Prostate gland (tissue), 2 donors: Measurements from ENCODE around the gene KLK15. TPM values are rescaled to one million over a fixed set of nuclear protein-coding genes. Genes with fewer than 3 reads are reported as not detected.

ENCODE experiments used
- DNase-seq: peaks from one replicate; pipeline ENCODE4 v3.0.0-alpha.2; 2019; ENCODE audit warnings: low spot score
- H3K27ac ChIP-seq, 2 donors: fragments of 200-600 bp; sonication (generic); 2 replicates each; pipeline ENCODE4 v1.5.1; 2017 to 2019
- H3K27me3 ChIP-seq: fragments of 200-600 bp; sonication (generic); replicated peaks from 2 replicates; pipeline ENCODE4 v1.5.1; 2019; ENCODE audit not compliant: insufficient read depth
- H3K36me3 ChIP-seq, 2 donors: fragments of 200-600 bp; sonication (generic); 1 replicate in 1 of 2; 2 replicates in 1 of 2; pipeline versions ENCODE4 v1.5.1 to v1.8.1; 2017 to 2019
- H3K4me1 ChIP-seq: fragments of 200-600 bp; sonication (generic); replicated peaks from 2 replicates; pipeline ENCODE4 v1.5.1; 2019
- H3K4me3 ChIP-seq, 2 donors: fragments of 200-600 bp; sonication (generic); 2 replicates each; pipeline ENCODE4 v1.5.1; 2017 to 2019
- H3K9me3 ChIP-seq: fragments of 200-600 bp; sonication (generic); 2 replicates; pipeline ENCODE4 v1.5.1; 2017
- POLR2A ChIP-seq: fragments of 450-650 bp; IDR thresholded peaks from one replicate; pipeline ENCODE4 v1.6.1; 2016; ENCODE audit warnings: antibody characterized with exemption, mild to moderate bottlenecking
- POLR2AphosphoS5 ChIP-seq: sonication (generic); formaldehyde crosslinking; IDR thresholded peaks from one replicate; pipeline ENCODE4 v1.6.1; 2017; ENCODE audit warnings: antibody characterized with exemption
- WGBS: methylation state at CpG from one replicate; pipeline ENCODE4 v1.1.5; 2018; 5-methylcytosine and 5-hydroxymethylcytosine counted together
- intact Hi-C: fragments of 100-400 bp; cut with DNase I; formaldehyde crosslinking; loops from one replicate; pipeline ENCODE4 v1.14.2; 2022
- total RNA-seq, 2 donors: library from RNA; depleted of rRNA; stranded (reverse); fragments of >200 nt; gene quantifications; one replicate each; pipeline ENCODE4 v1.1.0, GENCODE V29; 2016
- TF ChIP-seq, protein P1 (sequence below), 4 experiments: fragments of 200-600 bp in 2 of 4; fragments of 450-650 bp in 2 of 4; sonication (generic) in 2 of 4; IDR thresholded peaks; 1 replicate in 3 of 4; 2 replicates in 1 of 4; pipeline ENCODE4 v1.5.1; 2016 to 2019; ENCODE audit warnings: antibody characterized with exemption in 4 of 4, mild to moderate bottlenecking in 2 of 4, moderate library complexity in 2 of 4

Gene KLK15
- total RNA-seq, 2 donors from 2014 or later = 4.0 to 8.5 TPM

GRCh38 chr19:50858886-50859285 lies 25.5 kb upstream of the KLK15 start:
- no peaks in the 10 kb centered on the region for H3K4me1 ChIP-seq
- H3K9me3 ChIP-seq = no peaks in the 10 kb centered on the region
- 14% methylated on average over 7 of the region's 7 CpGs for WGBS
- intact Hi-C loops = no loop called here
- peaks cover 0 to 10% of the 10 kb centered on the region in 2 donors for H3K36me3 ChIP-seq
- no peak for DNase-seq
- peak overlapping the region; percentile 97 to 98 for H3K27ac ChIP-seq
- H3K4me3 ChIP-seq = peak overlapping the region; percentile 54 to 61
- H3K27me3 ChIP-seq = no peaks in the 10 kb centered on the region
- no peak for TF ChIP-seq POLR2A
- TF ChIP-seq, protein P1, sequence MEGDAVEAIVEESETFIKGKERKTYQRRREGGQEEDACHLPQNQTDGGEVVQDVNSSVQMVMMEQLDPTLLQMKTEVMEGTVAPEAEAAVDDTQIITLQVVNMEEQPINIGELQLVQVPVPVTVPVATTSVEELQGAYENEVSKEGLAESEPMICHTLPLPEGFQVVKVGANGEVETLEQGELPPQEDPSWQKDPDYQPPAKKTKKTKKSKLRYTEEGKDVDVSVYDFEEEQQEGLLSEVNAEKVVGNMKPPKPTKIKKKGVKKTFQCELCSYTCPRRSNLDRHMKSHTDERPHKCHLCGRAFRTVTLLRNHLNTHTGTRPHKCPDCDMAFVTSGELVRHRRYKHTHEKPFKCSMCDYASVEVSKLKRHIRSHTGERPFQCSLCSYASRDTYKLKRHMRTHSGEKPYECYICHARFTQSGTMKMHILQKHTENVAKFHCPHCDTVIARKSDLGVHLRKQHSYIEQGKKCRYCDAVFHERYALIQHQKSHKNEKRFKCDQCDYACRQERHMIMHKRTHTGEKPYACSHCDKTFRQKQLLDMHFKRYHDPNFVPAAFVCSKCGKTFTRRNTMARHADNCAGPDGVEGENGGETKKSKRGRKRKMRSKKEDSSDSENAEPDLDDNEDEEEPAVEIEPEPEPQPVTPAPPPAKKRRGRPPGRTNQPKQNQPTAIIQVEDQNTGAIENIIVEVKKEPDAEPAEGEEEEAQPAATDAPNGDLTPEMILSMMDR (IDR thresholded peaks at IDR 0.05) = peak in 1 of 4 experiments; percentile 18

GRCh38 chr19:50857366-50857765 lies 24.0 kb upstream of the KLK15 start:
- Histone ChIP-seq H3K4me3 (peak overlapping the region; percentile 54 to 61), H3K36me3 (peaks cover 0 to 10% of the 10 kb centered on the region in 2 donors), H3K27me3 (no peaks in the 10 kb centered on the region), H3K9me3 (no peaks in the 10 kb centered on the region), H3K27ac (peak overlapping the region; percentile 97 to 98), H3K4me1 (no peaks in the 10 kb centered on the region)
- WGBS = 49% methylated on average over 6 of the region's 6 CpGs
- intact Hi-C loops = no loop called here
- DNase-seq = no peak
- TF ChIP-seq, protein P1 (IDR thresholded peaks at IDR 0.05) = no peak
- TF ChIP-seq POLR2AphosphoS5 (no peak), POLR2A (no peak)

DNA sequence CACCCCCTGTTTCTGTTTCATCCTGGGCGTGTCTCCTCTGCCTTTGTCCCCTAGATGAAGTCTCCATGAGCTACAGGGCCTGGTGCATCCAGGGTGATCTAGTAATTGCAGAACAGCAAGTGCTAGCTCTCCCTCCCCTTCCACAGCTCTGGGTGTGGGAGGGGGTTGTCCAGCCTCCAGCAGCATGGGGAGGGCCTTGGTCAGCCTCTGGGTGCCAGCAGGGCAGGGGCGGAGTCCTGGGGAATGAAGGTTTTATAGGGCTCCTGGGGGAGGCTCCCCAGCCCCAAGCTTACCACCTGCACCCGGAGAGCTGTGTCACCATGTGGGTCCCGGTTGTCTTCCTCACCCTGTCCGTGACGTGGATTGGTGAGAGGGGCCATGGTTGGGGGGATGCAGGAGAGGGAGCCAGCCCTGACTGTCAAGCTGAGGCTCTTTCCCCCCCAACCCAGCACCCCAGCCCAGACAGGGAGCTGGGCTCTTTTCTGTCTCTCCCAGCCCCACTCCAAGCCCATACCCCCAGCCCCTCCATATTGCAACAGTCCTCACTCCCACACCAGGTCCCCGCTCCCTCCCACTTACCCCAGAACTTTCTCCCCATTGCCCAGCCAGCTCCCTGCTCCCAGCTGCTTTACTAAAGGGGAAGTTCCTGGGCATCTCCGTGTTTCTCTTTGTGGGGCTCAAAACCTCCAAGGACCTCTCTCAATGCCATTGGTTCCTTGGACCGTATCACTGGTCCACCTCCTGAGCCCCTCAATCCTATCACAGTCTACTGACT lies 21.4 kb upstream of the KLK15 start, which contains the start of gene KLK3:
Gene KLK3 (plus strand): TSS at position 280 of the 775 bp plus-strand sequence. CDS start 41 bp downstream, at position 321.
- H3K36me3 ChIP-seq = peaks cover 0 to 10% of the 10 kb centered on the region in 2 donors
- 46% methylated on average over 9 of the region's 9 CpGs for WGBS
- no peaks in the 10 kb centered on the region for H3K27me3 ChIP-seq
- no peaks in the 10 kb centered on the region for H3K4me1 ChIP-seq
- TF ChIP-seq POLR2A (no peak), POLR2AphosphoS5 (peak; percentile 86)
- TF ChIP-seq, protein P1 (IDR thresholded peaks at IDR 0.05) = no peak
- intact Hi-C loops = no loop called here
- H3K9me3 ChIP-seq = no peaks in the 10 kb centered on the region
- peak within 1 kb of the TSS; percentile 97 to 98 for H3K27ac ChIP-seq
- peak within 1 kb of the TSS; percentile 54 to 61 for H3K4me3 ChIP-seq
- DNase-seq = peak; percentile 80

- H3K4me1 ChIP-seq = no peaks in the 10 kb centered on the region
- intact Hi-C loops = no loop called here
- WGBS = 67% methylated on average over 4 of the region's 4 CpGs
- no peak for DNase-seq
- no peaks in the 10 kb centered on the region for H3K9me3 ChIP-seq
- peak; percentile 27 for TF ChIP-seq POLR2AphosphoS5
- no peak for TF ChIP-seq POLR2A
- peak overlapping the region; percentile 97 to 98 for H3K27ac ChIP-seq
- no peak overlapping the region for H3K4me3 ChIP-seq
- no peaks in the 10 kb centered on the region for H3K36me3 ChIP-seq
- no peaks in the 10 kb centered on the region for H3K27me3 ChIP-seq
These were observed 18.2 kb upstream of the KLK15 start for GRCh38 chr19:50851620-50852019.

- DNase-seq = no peak
- intact Hi-C loops = no loop called here
- Histone ChIP-seq H3K4me1 (no peaks in the 10 kb centered on the region), H3K36me3 (no peaks in the 10 kb centered on the region), H3K27me3 (no peaks in the 10 kb centered on the region), H3K4me3 (no peak overlapping the region), H3K9me3 (no peaks in the 10 kb centered on the region), H3K27ac (peak overlapping the region; percentile 97 to 98)
- peak; percentile 89 for TF ChIP-seq POLR2AphosphoS5
- no peak for TF ChIP-seq POLR2A
- WGBS = 14% methylated on average over 3 of the region's 3 CpGs
These were observed 17.4 kb upstream of the KLK15 start for GRCh38 chr19:50850738-50851137.
